GM12878 (cell line): ENCODE data around the gene GPR141. TPM values are rescaled to one million over a fixed set of nuclear protein-coding genes. Genes with fewer than 3 reads are reported as not detected.

Source experiments
- BCLAF1 ChIP-seq: fragments of 450-650 bp; IDR thresholded peaks from 2 replicates; pipeline ENCODE4 v1.6.1; 2017; ENCODE audit warnings: antibody characterized with exemption, mild to moderate bottlenecking, moderate library complexity
- CTCF ChIP-seq, 3 experiments: IDR thresholded peaks in 2 of 3; conservative IDR thresholded peaks in 1 of 3; 2 replicates each; pipeline ENCODE4 v1.5.1; 2011; ENCODE audit warnings: low read depth in 3 of 3, low read length in 3 of 3, mild to moderate bottlenecking in 3 of 3, control low read depth in 2 of 3, moderate library complexity in 2 of 3, inconsistent platforms in 1 of 3, mixed read lengths in 1 of 3; ENCODE audit not compliant: control insufficient read depth in 2 of 3, insufficient read depth in 1 of 3; ENCODE audit errors: extremely low read depth in 1 of 3
- RAD21 ChIP-seq: IDR thresholded peaks from 2 replicates; pipeline ENCODE4 v1.6.1; 2011; ENCODE audit warnings: mild to moderate bottlenecking, low read depth, low read length, moderate library complexity; ENCODE audit not compliant: insufficient read depth
- SKIL ChIP-seq: fragments of 450-650 bp; IDR thresholded peaks from 2 replicates; pipeline ENCODE4 v1.6.1; 2017; ENCODE audit warnings: mild to moderate bottlenecking, low read depth, inconsistent platforms; ENCODE audit not compliant: poor library complexity, severe bottlenecking
- SMC3 ChIP-seq: IDR thresholded peaks from 2 replicates; pipeline ENCODE4 v1.6.1; 2011; ENCODE audit warnings: low read length, improper control_type of control experiment, borderline replicate concordance
- YY1 ChIP-seq: IDR thresholded peaks from 2 replicates; pipeline ENCODE4 v1.6.1; 2011; ENCODE audit warnings: low read depth, mild to moderate bottlenecking, low read length
- ZBTB40 ChIP-seq: fragments of 450-650 bp; IDR thresholded peaks from 2 replicates; pipeline ENCODE4 v1.6.1; 2016; ENCODE audit warnings: mild to moderate bottlenecking, moderate library complexity, borderline replicate concordance
- polyA plus RNA-seq, 11 experiments: library from polyadenylated mRNA; depleted of rRNA in 4 of 11; unstranded in 6 of 11; stranded (reverse) in 5 of 11; fragments of >200 nt; fragmentation: Nextera tagmentation in 4 of 11; fragmentation: Illumina TruSeq in 1 of 11; extraction: Ambion mirVana in 4 of 11; extraction: Trizol in 1 of 11; gene quantifications; 1 replicate in 1 of 11; 2 replicates in 10 of 11; pipeline versions ENCODE4 v1.2.1 to v1.2.3, GENCODE V29; 2011 to 2016; ENCODE audit warnings: inconsistent platforms in 2 of 11, missing spikeins in 2 of 11, low read depth in 1 of 11
- total RNA-seq, 4 experiments: library from RNA; depleted of rRNA in 3 of 4; stranded (reverse); fragments of >200 nt in 3 of 4; fragmentation: Illumina TruSeq in 1 of 4; extraction: Trizol in 1 of 4; gene quantifications; 2 replicates each; pipeline versions ENCODE4 v1.2.1 to v1.2.3, GENCODE V29; 2013 to 2021

The GPR141 gene
- total and polyA plus RNA-seq, 10 of the 15 experiments (the other 5 are each of a cell fraction or from before 2014, with no cell fraction given), result 0.56 to 3.9 (median 1.2) TPM

GRCh38 chr7:37732253-37732652, 48.7 kb downstream of the GPR141 start (continued):
- TF ChIP-seq CTCF (IDR thresholded peaks at IDR 0.05 in 2 of 3, conservative IDR thresholded peaks at IDR 0.05 in 1 of 3; ENCODE audit: control insufficient read depth in 2 of 3, extremely low read depth in 1 of 3, insufficient read depth in 1 of 3, low read depth in 3 of 3, low read length in 3 of 3) (peak; percentile 73 to 79 (median 77)), RAD21 (peak; percentile 90), SMC3 (peak; percentile 79; the same call in 1 of the 2 replicates), YY1 (peak; percentile 47; the same call in 1 of the 2 replicates), SKIL (no peak), ZBTB40 (peak; percentile 30; the same call in 1 of the 2 replicates), BCLAF1 (no peak)
